ENCODE results near the gene PRELID3B. TPM values are rescaled to one million over a fixed set of nuclear protein-coding genes. Genes with fewer than 3 reads are reported as not detected.

The PRELID3B gene
- total RNA-seq, 2 experiments from 2014 or later, result 55.8 to 59.1 TPM

DNA sequence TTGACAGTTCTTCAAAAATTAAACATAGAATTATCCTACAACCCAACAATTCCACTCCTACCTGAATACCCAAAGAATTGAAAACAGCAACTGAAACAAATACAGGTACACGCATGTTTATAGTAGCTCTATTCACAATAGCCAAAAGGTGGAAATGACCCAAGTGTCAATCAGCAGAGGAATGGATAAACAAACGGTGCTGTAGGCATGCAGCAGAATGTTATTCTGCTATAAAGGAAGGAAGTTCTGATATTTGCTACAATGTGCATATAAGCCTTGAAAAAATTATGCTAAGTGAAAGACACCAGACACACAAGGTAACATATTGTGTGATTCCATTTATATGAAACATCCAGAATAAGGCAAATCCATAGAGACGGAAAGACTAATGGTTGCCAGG, 38.5 kb upstream of the PRELID3B start:
- no peak overlapping the region for H3K27ac Mint-ChIP-seq
- peaks cover 27% of the 10 kb centered on the region for H3K27me3 Mint-ChIP-seq
- H3K27me3 ChIP-seq (ENCODE audit: control insufficient read depth in 1 of 2, insufficient read depth in 2 of 2, low read length in 2 of 2), result peaks cover 0 to 9% of the 10 kb centered on the region in 2 experiments
- no peaks in the 10 kb centered on the region for H3K9me3 Mint-ChIP-seq
- TF ChIP-seq, protein P1, sequence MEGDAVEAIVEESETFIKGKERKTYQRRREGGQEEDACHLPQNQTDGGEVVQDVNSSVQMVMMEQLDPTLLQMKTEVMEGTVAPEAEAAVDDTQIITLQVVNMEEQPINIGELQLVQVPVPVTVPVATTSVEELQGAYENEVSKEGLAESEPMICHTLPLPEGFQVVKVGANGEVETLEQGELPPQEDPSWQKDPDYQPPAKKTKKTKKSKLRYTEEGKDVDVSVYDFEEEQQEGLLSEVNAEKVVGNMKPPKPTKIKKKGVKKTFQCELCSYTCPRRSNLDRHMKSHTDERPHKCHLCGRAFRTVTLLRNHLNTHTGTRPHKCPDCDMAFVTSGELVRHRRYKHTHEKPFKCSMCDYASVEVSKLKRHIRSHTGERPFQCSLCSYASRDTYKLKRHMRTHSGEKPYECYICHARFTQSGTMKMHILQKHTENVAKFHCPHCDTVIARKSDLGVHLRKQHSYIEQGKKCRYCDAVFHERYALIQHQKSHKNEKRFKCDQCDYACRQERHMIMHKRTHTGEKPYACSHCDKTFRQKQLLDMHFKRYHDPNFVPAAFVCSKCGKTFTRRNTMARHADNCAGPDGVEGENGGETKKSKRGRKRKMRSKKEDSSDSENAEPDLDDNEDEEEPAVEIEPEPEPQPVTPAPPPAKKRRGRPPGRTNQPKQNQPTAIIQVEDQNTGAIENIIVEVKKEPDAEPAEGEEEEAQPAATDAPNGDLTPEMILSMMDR (IDR thresholded peaks at IDR 0.05), result no peak
- no peaks in the 10 kb centered on the region for H3K36me3 ChIP-seq (ENCODE audit: insufficient read depth, low read length)
- H3K4me3 Mint-ChIP-seq, result no peak overlapping the region
- CTCF ChIA-PET, result interaction anchor here (1.5 kb wide), 1 partner anchor 127 kb away, joined by 4 read pairs; no protein-coding TSS in a partner anchor
- no peaks in the 10 kb centered on the region for H3K4me1 ChIP-seq (ENCODE audit: insufficient read depth, low read length)
- no peak overlapping the region for H3K27ac ChIP-seq (ENCODE audit: low read depth in 1 of 2, low read length in 2 of 2)
- intact Hi-C loops (cut with DNase I, micrococcal nuclease), result loop anchor here (5.0 to 10.0 kb wide), 2 partner anchors 39 to 414 kb away; partner anchors contain the start of gene PRELID3B (in 1 of the 2)
- no peaks in the 10 kb centered on the region for H3K9me3 ChIP-seq (ENCODE audit: control insufficient read depth in 1 of 2, insufficient read depth in 1 of 2, low read length in 2 of 2)
- ATAC-seq (ENCODE audit: poor library complexity), result no peak
- no peaks in the 10 kb centered on the region for H3K4me1 Mint-ChIP-seq (ENCODE audit: low read depth)
- no peak for DNase-seq
- POLR2A ChIA-PET, result no interaction called here
- no peak overlapping the region for H3K4me3 ChIP-seq (ENCODE audit: low read length)
- H3K36me3 Mint-ChIP-seq (ENCODE audit: low read depth), result no peaks in the 10 kb centered on the region

DNA sequence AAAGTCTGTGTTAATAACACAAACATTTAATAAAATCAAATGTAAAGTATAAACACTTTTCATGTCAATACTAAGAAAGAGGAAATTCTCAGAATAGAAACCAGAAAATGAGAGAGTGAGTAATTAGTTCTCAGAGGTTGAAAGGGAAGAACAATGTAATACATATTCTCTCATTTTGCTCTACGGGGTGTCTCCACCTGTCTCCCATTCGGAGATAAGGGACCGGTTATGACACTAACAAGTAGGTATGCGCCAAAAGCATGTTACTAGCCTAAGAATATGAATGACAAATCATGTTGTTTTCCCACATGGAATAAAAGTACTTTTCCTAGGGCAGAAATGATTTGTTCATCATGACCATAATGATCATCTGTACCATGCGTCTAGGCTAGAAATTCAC, 35.6 kb upstream of the PRELID3B start:
- H3K36me3 Mint-ChIP-seq (ENCODE audit: low read depth), result no peaks in the 10 kb centered on the region
- POLR2A ChIA-PET, result no interaction called here
- TF ChIP-seq, protein P1 (IDR thresholded peaks at IDR 0.05), result no peak
- ATAC-seq (ENCODE audit: poor library complexity) (no peak), DNase-seq (no peak)
- no peak overlapping the region for H3K4me3 ChIP-seq (ENCODE audit: low read length)
- no peak overlapping the region for H3K27ac Mint-ChIP-seq
- H3K27ac ChIP-seq (ENCODE audit: low read depth in 1 of 2, low read length in 2 of 2), result no peak overlapping the region
- intact Hi-C loops (cut with DNase I, micrococcal nuclease), result no loop called here
- no peaks in the 10 kb centered on the region for H3K36me3 ChIP-seq (ENCODE audit: insufficient read depth, low read length)
- no peaks in the 10 kb centered on the region for H3K4me1 Mint-ChIP-seq (ENCODE audit: low read depth)
- no peaks in the 10 kb centered on the region for H3K9me3 ChIP-seq (ENCODE audit: control insufficient read depth in 1 of 2, insufficient read depth in 1 of 2, low read length in 2 of 2)
- H3K27me3 ChIP-seq (ENCODE audit: control insufficient read depth in 1 of 2, insufficient read depth in 2 of 2, low read length in 2 of 2), result peaks cover 0 to 9% of the 10 kb centered on the region in 2 experiments
- H3K9me3 Mint-ChIP-seq, result no peaks in the 10 kb centered on the region
- peaks cover 49% of the 10 kb centered on the region for H3K27me3 Mint-ChIP-seq
- H3K4me3 Mint-ChIP-seq, result no peak overlapping the region
- CTCF ChIA-PET, result no interaction called here
- H3K4me1 ChIP-seq (ENCODE audit: insufficient read depth, low read length), result no peaks in the 10 kb centered on the region

DNA sequence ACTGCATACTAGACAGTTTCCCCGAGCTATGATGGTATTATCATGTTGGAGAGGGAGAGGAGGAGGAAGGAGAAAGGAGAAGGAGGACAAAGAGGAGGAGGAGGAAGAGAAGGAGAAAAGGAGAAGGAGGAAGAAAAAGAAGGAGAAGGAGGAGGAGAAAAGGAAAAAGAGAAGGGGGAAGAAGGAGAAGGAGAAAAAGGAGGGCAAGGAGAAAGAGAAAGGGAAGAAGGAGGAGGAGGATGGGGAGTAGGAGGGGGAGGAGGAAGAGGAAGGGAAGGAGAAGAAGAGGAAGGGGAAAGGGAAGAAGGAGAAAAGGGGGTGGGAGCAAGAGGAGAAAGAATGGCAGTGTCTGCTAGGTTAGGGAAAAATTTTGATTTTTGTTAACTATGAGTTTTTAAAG, 35.1 kb upstream of the PRELID3B start:
- Mint-ChIP-seq H3K27ac (no peak overlapping the region), H3K9me3 (no peaks in the 10 kb centered on the region), H3K36me3 (ENCODE audit: low read depth) (no peaks in the 10 kb centered on the region), H3K4me1 (ENCODE audit: low read depth) (no peaks in the 10 kb centered on the region), H3K27me3 (peaks cover 49% of the 10 kb centered on the region), H3K4me3 (no peak overlapping the region)
- Histone ChIP-seq H3K4me3 (ENCODE audit: low read length) (no peak overlapping the region), H3K9me3 (ENCODE audit: control insufficient read depth in 1 of 2, insufficient read depth in 1 of 2, low read length in 2 of 2) (no peaks in the 10 kb centered on the region), H3K36me3 (ENCODE audit: insufficient read depth, low read length) (no peaks in the 10 kb centered on the region), H3K27ac (ENCODE audit: low read depth in 1 of 2, low read length in 2 of 2) (no peak overlapping the region), H3K4me1 (ENCODE audit: insufficient read depth, low read length) (no peaks in the 10 kb centered on the region), H3K27me3 (ENCODE audit: control insufficient read depth in 1 of 2, insufficient read depth in 2 of 2, low read length in 2 of 2) (peaks cover 0 to 9% of the 10 kb centered on the region in 2 experiments)
- ChIA-PET CTCF (no interaction called here), POLR2A (no interaction called here)
- TF ChIP-seq, protein P1 (IDR thresholded peaks at IDR 0.05), result no peak
- no peak for DNase-seq
- no peak for ATAC-seq (ENCODE audit: poor library complexity)
- intact Hi-C loops (cut with DNase I, micrococcal nuclease), result no loop called here

Data from CD4-positive, alpha-beta T cell (primary cell).